NB4 (cell line): ENCODE measurements around the gene SLCO2B1.
"Not testable (repeated sequence)": the region's sequence is repeated elsewhere in the genome, so short reads cannot be mapped to it uniquely, and the experiment has no call there.

ENCODE experiments used
- DNase-seq: peaks from one replicate; pipeline ENCODE4 v3.0.0; 2010; ENCODE audit warnings: low read depth
- H3K4me3 ChIP-seq: one replicate; pipeline ENCODE4 v1.5.1; 2011; ENCODE audit warnings: mild to moderate bottlenecking, low read depth, low read length, moderate library complexity
- CTCF ChIP-seq: IDR thresholded peaks from one replicate; pipeline ENCODE4 v1.5.1; 2012; ENCODE audit warnings: low read depth, low read length
- MAX ChIP-seq: IDR thresholded peaks from 2 replicates; pipeline ENCODE4 v1.6.1; 2011; ENCODE audit warnings: low read depth, low read length
- MYC ChIP-seq: IDR thresholded peaks from 2 replicates; pipeline ENCODE4 v1.6.1; 2011; ENCODE audit warnings: low read depth, low read length
- POLR2A ChIP-seq: IDR thresholded peaks from 2 replicates; pipeline ENCODE4 v1.6.1; 2011; ENCODE audit warnings: mild to moderate bottlenecking; ENCODE audit not compliant: insufficient read length; ENCODE audit errors: extremely low read depth

The SLCO2B1 gene

GRCh38 chr11:75150879-75151278, at the start of gene SLCO2B1:
Gene SLCO2B1 (plus strand): TSS chr11:75151107. CDS start chr11:75151382, 275 bp downstream.
- H3K4me3 ChIP-seq = no peak within 1 kb of the TSS
- no peak for DNase-seq
- TF ChIP-seq MYC = no peak
- no peak for TF ChIP-seq CTCF
- TF ChIP-seq POLR2A = no peak
- no peak for TF ChIP-seq MAX

GRCh38 chr11:75101424-75102128, 49.3 kb upstream of the SLCO2B1 start:
- H3K4me3 ChIP-seq = no peak overlapping the region
- DNase-seq = no peak

GRCh38 chr11:75103380-75104026, 47.4 kb upstream of the SLCO2B1 start:
- DNase-seq = no peak
- no peak for TF ChIP-seq CTCF
- no peak for TF ChIP-seq POLR2A
- no peak for TF ChIP-seq MAX
- TF ChIP-seq MYC = no peak
- no peak overlapping the region for H3K4me3 ChIP-seq

More at GRCh38 chr11:75101424-75102128, 49.3 kb upstream of the SLCO2B1 start:
- TF ChIP-seq MAX (no peak), CTCF (no peak), POLR2A (no peak), MYC (no peak)

- H3K4me3 ChIP-seq = no peak overlapping the region
- DNase-seq = no peak
- TF ChIP-seq MAX (no peak), MYC (no peak), POLR2A (no peak), CTCF (no peak)
Observed at GRCh38 chr11:75105462-75105925, 45.4 kb upstream of the SLCO2B1 start.

GRCh38 chr11:75105967-75106681, 44.8 kb upstream of the SLCO2B1 start:
- not testable (repeated sequence) for H3K4me3 ChIP-seq, DNase-seq

GRCh38 chr11:75107187-75107586, 43.7 kb upstream of the SLCO2B1 start:
- TF ChIP-seq MYC = no peak
- TF ChIP-seq POLR2A = no peak
- TF ChIP-seq CTCF = no peak
- H3K4me3 ChIP-seq = no peak overlapping the region
- no peak for DNase-seq
